Mesendoderm (in vitro differentiated cells): ENCODE measurements around the gene DOK3.
A peak's percentile ranks its signal among the peaks of the same experiment; 100 is the strongest.

ENCODE experiments used
- DNase-seq: peaks from one replicate; pipeline ENCODE4 v3.0.0; 2013
- H2AK5ac ChIP-seq: 2 replicates; pipeline ENCODE4 v1.6.1; 2013; ENCODE audit warnings: low read length, inconsistent platforms
- H2BK120ac ChIP-seq: 2 replicates; pipeline ENCODE4 v1.6.1; 2013; ENCODE audit warnings: low read depth, mild to moderate bottlenecking, low read length, moderate library complexity, mixed read lengths
- H2BK15ac ChIP-seq: replicated peaks from 2 replicates; pipeline ENCODE4 v1.6.1; 2013; ENCODE audit warnings: low read depth, mild to moderate bottlenecking, moderate library complexity
- H2BK5ac ChIP-seq: 2 replicates; pipeline ENCODE4 v1.6.1; 2013; ENCODE audit warnings: low read length, inconsistent platforms
- H3K18ac ChIP-seq: 2 replicates; pipeline ENCODE4 v1.6.1; 2013; ENCODE audit warnings: mild to moderate bottlenecking, low read length, mixed read lengths
- H3K23ac ChIP-seq: one replicate; pipeline ENCODE4 v1.6.1; 2013; ENCODE audit warnings: low read length
- H3K27ac ChIP-seq: 2 replicates; pipeline ENCODE4 v1.5.1; 2013; ENCODE audit warnings: low read depth, mild to moderate bottlenecking, inconsistent platforms, low read length, moderate library complexity
- H3K27me3 ChIP-seq: 2 replicates; pipeline ENCODE4 v1.6.1; 2013; ENCODE audit warnings: low read length, control low read depth, mild to moderate bottlenecking, inconsistent platforms; ENCODE audit not compliant: insufficient read depth, poor library complexity
- H3K36me3 ChIP-seq: 2 replicates; pipeline ENCODE4 v1.6.1; 2013; ENCODE audit warnings: low read length, inconsistent platforms; ENCODE audit not compliant: control insufficient read depth, insufficient read depth
- H3K4ac ChIP-seq: one replicate; pipeline ENCODE4 v1.6.1; 2013; ENCODE audit warnings: low read depth, mild to moderate bottlenecking, low read length, moderate library complexity
- H3K4me1 ChIP-seq: 2 replicates; pipeline ENCODE4 v1.6.1; 2013; ENCODE audit warnings: low read depth, low read length, inconsistent platforms; ENCODE audit not compliant: control insufficient read depth
- H3K4me2 ChIP-seq: 2 replicates; pipeline ENCODE4 v1.6.1; 2013; ENCODE audit warnings: low read length
- H3K4me3 ChIP-seq: 2 replicates; pipeline ENCODE4 v1.5.1; 2013; ENCODE audit warnings: mild to moderate bottlenecking, low read length
- H3K56ac ChIP-seq: one replicate; pipeline ENCODE4 v1.6.1; 2013; ENCODE audit warnings: low read length
- H3K79me1 ChIP-seq: 2 replicates; pipeline ENCODE4 v1.6.1; 2013; ENCODE audit warnings: low read length, inconsistent platforms
- H3K79me2 ChIP-seq: 2 replicates; pipeline ENCODE4 v1.6.1; 2013; ENCODE audit warnings: mild to moderate bottlenecking, low read length; ENCODE audit not compliant: control insufficient read depth, insufficient read depth
- H3K9ac ChIP-seq: 2 replicates; pipeline ENCODE4 v1.6.1; 2013; ENCODE audit warnings: low read length, inconsistent platforms
- H4K5ac ChIP-seq: one replicate; pipeline ENCODE4 v1.6.1; 2013; ENCODE audit warnings: low read length
- H4K8ac ChIP-seq: one replicate; pipeline ENCODE4 v1.6.1; 2013; ENCODE audit warnings: low read depth, mild to moderate bottlenecking, control low read depth, low read length, moderate library complexity
- WGBS: extraction: QIAGEN DNeasy Blood & Tissue Kit; methylation state at CpG from one replicate; pipeline ENCODE4 v1.1.7; 2013; ENCODE audit warnings: low lambda C conversion rate, missing lambda C conversion rate; ENCODE audit not compliant: insufficient coverage; ENCODE audit errors: extremely low coverage; 5-methylcytosine and 5-hydroxymethylcytosine counted together

Gene DOK3

GRCh38 chr5:177527595-177527994, 18.0 kb upstream of the DOK3 start:
- no peak for DNase-seq
- Histone ChIP-seq H3K36me3 (peaks cover 26% of the 10 kb centered on the region), H3K79me2 (no peaks in the 10 kb centered on the region), H3K4ac (no peak overlapping the region), H2BK5ac (no peak overlapping the region), H2AK5ac (no peak overlapping the region), H4K8ac (no peak overlapping the region), H2BK120ac (no peak overlapping the region), H3K27me3 (no peaks in the 10 kb centered on the region), H2BK15ac (no peak overlapping the region), H3K18ac (no peak overlapping the region), H3K9ac (no peak overlapping the region), H3K4me2 (no peak overlapping the region), H3K23ac (no peak overlapping the region), H4K5ac (no peak overlapping the region), H3K79me1 (no peaks in the 10 kb centered on the region), H3K56ac (no peak overlapping the region), H3K27ac (no peak overlapping the region), H3K4me1 (no peaks in the 10 kb centered on the region), H3K4me3 (no peak overlapping the region)
- no CpG with 5 or more reads among the region's 8 CpGs for WGBS

GRCh38 chr5:177526791-177527190, 17.2 kb upstream of the DOK3 start:
- Histone ChIP-seq H2AK5ac (no peak overlapping the region), H2BK120ac (no peak overlapping the region), H3K36me3 (peaks cover 24% of the 10 kb centered on the region), H4K8ac (no peak overlapping the region), H3K79me1 (no peaks in the 10 kb centered on the region), H3K18ac (no peak overlapping the region), H4K5ac (no peak overlapping the region), H3K4me3 (no peak overlapping the region), H3K4me2 (no peak overlapping the region), H2BK15ac (no peak overlapping the region), H3K79me2 (no peaks in the 10 kb centered on the region), H3K9ac (no peak overlapping the region), H3K4me1 (no peaks in the 10 kb centered on the region), H2BK5ac (no peak overlapping the region), H3K23ac (no peak overlapping the region), H3K27ac (no peak overlapping the region), H3K4ac (no peak overlapping the region), H3K27me3 (no peaks in the 10 kb centered on the region), H3K56ac (no peak overlapping the region)
- WGBS: no CpG with 5 or more reads among the region's 6 CpGs
- DNase-seq: no peak

- H3K4me1 ChIP-seq: no peaks in the 10 kb centered on the region
- H3K36me3 ChIP-seq: peaks cover 23% of the 10 kb centered on the region
- no peaks in the 10 kb centered on the region for H3K27me3 ChIP-seq
- no peak overlapping the region for H3K4me2 ChIP-seq
- no peak for DNase-seq
- no peak overlapping the region for H2BK120ac ChIP-seq
- no peaks in the 10 kb centered on the region for H3K79me1 ChIP-seq
- H3K18ac ChIP-seq: no peak overlapping the region
- WGBS: no CpG with 5 or more reads among the region's 4 CpGs
- H3K4ac ChIP-seq: no peak overlapping the region
- no peak overlapping the region for H3K4me3 ChIP-seq
- H4K8ac ChIP-seq: no peak overlapping the region
- H2BK5ac ChIP-seq: no peak overlapping the region
- H3K79me2 ChIP-seq: no peaks in the 10 kb centered on the region
- H3K27ac ChIP-seq: no peak overlapping the region
- no peak overlapping the region for H4K5ac ChIP-seq
- H3K23ac ChIP-seq: no peak overlapping the region
- H2BK15ac ChIP-seq: no peak overlapping the region
- H3K56ac ChIP-seq: no peak overlapping the region
- no peak overlapping the region for H3K9ac ChIP-seq
- H2AK5ac ChIP-seq: no peak overlapping the region
These were observed 16.6 kb upstream of the DOK3 start for GRCh38 chr5:177526191-177526590.

- no peak overlapping the region for H3K4ac ChIP-seq
- no peak overlapping the region for H3K56ac ChIP-seq
- no CpG with 5 or more reads among the region's 10 CpGs for WGBS
These were observed 15.5 kb upstream of the DOK3 start for GRCh38 chr5:177524941-177525655.

GRCh38 chr5:177524539-177524900, 14.9 kb upstream of the DOK3 start:
- H3K4ac ChIP-seq: no peak overlapping the region
- H4K8ac ChIP-seq: no peak overlapping the region
- no peak overlapping the region for H4K5ac ChIP-seq
- no peak overlapping the region for H2BK15ac ChIP-seq
- H3K27ac ChIP-seq: no peak overlapping the region
- H3K4me1 ChIP-seq: no peaks in the 10 kb centered on the region
- no peak overlapping the region for H2BK5ac ChIP-seq
- no peak overlapping the region for H3K4me2 ChIP-seq
- no peak overlapping the region for H2AK5ac ChIP-seq
- no peaks in the 10 kb centered on the region for H3K79me2 ChIP-seq
- peaks cover 25% of the 10 kb centered on the region for H3K36me3 ChIP-seq
- H3K18ac ChIP-seq: no peak overlapping the region
- H3K79me1 ChIP-seq: no peaks in the 10 kb centered on the region
- no peak overlapping the region for H3K56ac ChIP-seq
- no peak overlapping the region for H3K4me3 ChIP-seq
- no peak for DNase-seq
- no CpG with 5 or more reads among the region's 12 CpGs for WGBS
- no peak overlapping the region for H2BK120ac ChIP-seq
- no peak overlapping the region for H3K23ac ChIP-seq
- no peak overlapping the region for H3K9ac ChIP-seq
- no peaks in the 10 kb centered on the region for H3K27me3 ChIP-seq

More at GRCh38 chr5:177524941-177525655, 15.5 kb upstream of the DOK3 start:
- Histone ChIP-seq H2BK120ac (no peak overlapping the region), H3K4me1 (no peaks in the 10 kb centered on the region), H3K79me1 (no peaks in the 10 kb centered on the region), H3K4me2 (no peak overlapping the region), H4K5ac (no peak overlapping the region), H4K8ac (no peak overlapping the region), H3K23ac (no peak overlapping the region), H3K36me3 (peaks cover 23% of the 10 kb centered on the region), H3K9ac (no peak overlapping the region), H2AK5ac (no peak overlapping the region), H3K79me2 (no peaks in the 10 kb centered on the region), H2BK15ac (no peak overlapping the region), H3K18ac (no peak overlapping the region), H2BK5ac (no peak overlapping the region), H3K27me3 (no peaks in the 10 kb centered on the region), H3K27ac (no peak overlapping the region), H3K4me3 (no peak overlapping the region)
- peak; percentile 33 for DNase-seq
